Stimulated activated CD8-positive, alpha-beta memory T cell treated with anti-CD3 and anti-CD28 coated beads, Interleukin-12 subunit alpha, Interleukin-12 subunit beta, amount 100 ng/mL, for 1 hour (primary cell): Measurements from ENCODE around the gene PLOD1.
"Not testable (repeated sequence)": the region's sequence is repeated elsewhere in the genome, so short reads cannot be mapped to it uniquely, and the experiment has no call there.

ENCODE experiments used
- DNase-seq: peaks from one replicate; pipeline ENCODE4 v3.0.0-alpha.2; 2020; ENCODE audit warnings: low read depth

Gene PLOD1

GRCh38 chr1:11912482-11913216 is 21.9 kb upstream of the PLOD1 start:
- not testable (repeated sequence) for DNase-seq

- DNase-seq: no peak
Observed at GRCh38 chr1:11913291-11913690, 21.2 kb upstream of the PLOD1 start.

- DNase-seq: no peak
Observed at GRCh38 chr1:11914024-11914423, 20.5 kb upstream of the PLOD1 start.

GRCh38 chr1:11918799-11919519 is 15.6 kb upstream of the PLOD1 start:
- no peak for DNase-seq

GRCh38 chr1:11919621-11920020 is 14.9 kb upstream of the PLOD1 start:
- no peak for DNase-seq

GRCh38 chr1:11920239-11920903 is 14.1 kb upstream of the PLOD1 start:
- no peak for DNase-seq

GRCh38 chr1:11921022-11921421 is 13.5 kb upstream of the PLOD1 start:
- no peak for DNase-seq

- DNase-seq: no peak
Observed at GRCh38 chr1:11923069-11923826, 11.3 kb upstream of the PLOD1 start.

- DNase-seq: no peak
Observed at GRCh38 chr1:11923827-11924113, 10.7 kb upstream of the PLOD1 start.

GRCh38 chr1:11924334-11925195 is 10.0 kb upstream of the PLOD1 start:
- DNase-seq: no peak

- DNase-seq: not testable (repeated sequence)
Observed at GRCh38 chr1:11925196-11925937, 9.2 kb upstream of the PLOD1 start.

GRCh38 chr1:11925938-11926292 is 8.6 kb upstream of the PLOD1 start:
- no peak for DNase-seq

- no peak for DNase-seq
Observed at GRCh38 chr1:11927866-11928592, 6.5 kb upstream of the PLOD1 start.

GRCh38 chr1:11929849-11930248 is 4.7 kb upstream of the PLOD1 start:
- DNase-seq: no peak

GRCh38 chr1:11930571-11931445 is 3.7 kb upstream of the PLOD1 start:
- no peak for DNase-seq

- no peak for DNase-seq
Observed at GRCh38 chr1:11931845-11932244, 2.7 kb upstream of the PLOD1 start.

GRCh38 chr1:11935057-11935412 is 518 bp downstream of the PLOD1 start:
- DNase-seq: no peak

GRCh38 chr1:11935733-11936132 is 1.2 kb downstream of the PLOD1 start:
- DNase-seq: not testable (repeated sequence)
